AG04450 (cell line): ENCODE measurements around the gene SCARF1. TPM values are rescaled to one million over a fixed set of nuclear protein-coding genes. Genes with fewer than 3 reads are reported as not detected.
A peak's percentile ranks its signal among the peaks of the same experiment; 100 is the strongest.

ENCODE experiments used
- CTCF ChIA-PET: fragments of 300-600, 350-600 bp; formaldehyde crosslinking; extraction: SDS; loops from one replicate; lab custom pipeline; 2022; ENCODE audit warnings: antibody characterized with exemption, inconsistent platforms; lab: Charles Lee
- POLR2A ChIA-PET: fragments of 350-600 bp; formaldehyde crosslinking; extraction: SDS; loops from one replicate; lab custom pipeline; 2021; ENCODE audit warnings: antibody characterized with exemption, inconsistent platforms; lab: Yijun Ruan, JAX
- DNase-seq: peaks from one replicate; pipeline ENCODE4 v3.0.0-alpha.2; 2011; ENCODE audit warnings: low read depth, low spot score
- H3K27ac ChIP-seq: one replicate; pipeline ENCODE4 v1.5.1; 2012; ENCODE audit warnings: low read depth, low read length, control low read depth
- H3K27me3 ChIP-seq: one replicate; pipeline ENCODE4 v1.6.0; 2012; ENCODE audit warnings: low read length; ENCODE audit not compliant: control insufficient read depth, insufficient read depth
- H3K4me3 ChIP-seq: 2 replicates; pipeline ENCODE4 v1.5.1; 2011; ENCODE audit warnings: mild to moderate bottlenecking, low read depth, low read length, control low read depth
- H3K9me3 ChIP-seq: 2 replicates; pipeline ENCODE4 v1.5.1; 2012; ENCODE audit warnings: low read length; ENCODE audit not compliant: control insufficient read depth, insufficient read depth
- CTCF ChIP-seq: IDR thresholded peaks from 2 replicates; pipeline ENCODE4 v1.5.1; 2011; ENCODE audit warnings: low read depth, low read length, control low read depth, inconsistent platforms
- polyA plus RNA-seq: library from polyadenylated mRNA; depleted of rRNA; stranded (reverse); fragments of >200 nt; gene quantifications from 2 replicates; pipeline ENCODE4 v1.2.3, GENCODE V29; 2011

SCARF1 gene
- polyA plus RNA-seq, 1 experiment, result 0.20 TPM

GRCh38 chr17:1686086-1686485 lies 40.6 kb upstream of the SCARF1 start:
- TF ChIP-seq CTCF, result no peak
- no peaks in the 10 kb centered on the region; the same call in 1 of the 2 replicates for H3K9me3 ChIP-seq
- no peak for DNase-seq
- H3K27ac ChIP-seq, result no peak overlapping the region
- no peaks in the 10 kb centered on the region for H3K27me3 ChIP-seq
- H3K4me3 ChIP-seq, result no peak overlapping the region
- CTCF ChIA-PET, result no interaction called here
- POLR2A ChIA-PET, result no interaction called here

- ChIA-PET CTCF (interaction anchor here (0.6 to 0.9 kb wide), 2 partner anchors 16 to 111 kb away, joined by 3 to 5 read pairs; no protein-coding TSS in a partner anchor), POLR2A (interaction anchor here (0.6 to 2.9 kb wide), 4 partner anchors 16 to 36 kb away, joined by 3 to 25 read pairs (median 7); no protein-coding TSS in a partner anchor)
- no peaks in the 10 kb centered on the region; the same call in 1 of the 2 replicates for H3K9me3 ChIP-seq
- no peaks in the 10 kb centered on the region for H3K27me3 ChIP-seq
- peak within 1 kb of the TSS; percentile 83 for H3K4me3 ChIP-seq
- no peak for TF ChIP-seq CTCF
- peak within 1 kb of the TSS; percentile 86 for H3K27ac ChIP-seq
- peak; percentile 91 for DNase-seq
Observed at GRCh38 chr17:1684378-1685189, 39.1 kb upstream of the SCARF1 start, which contains the start of gene PRPF8. Gene PRPF8, minus strand, starts transcription at chr17:1684867. Its CDS starts 296 bp downstream, at chr17:1684571.

GRCh38 chr17:1683459-1683858 lies 37.9 kb upstream of the SCARF1 start:
- no peaks in the 10 kb centered on the region for H3K27me3 ChIP-seq
- DNase-seq, result no peak
- CTCF ChIA-PET, result interaction anchor here (1.0 to 1.4 kb wide), 2 partner anchors 14 to 34 kb away, joined by 3 read pairs; partner anchors contain the start of gene RILP
- no peaks in the 10 kb centered on the region; the same call in 1 of the 2 replicates for H3K9me3 ChIP-seq
- POLR2A ChIA-PET, result interaction anchor here (0.7 to 2.9 kb wide), 2 partner anchors 33 to 755 kb away, joined by 3 to 25 read pairs; no protein-coding TSS in a partner anchor
- H3K27ac ChIP-seq, result peak overlapping the region; percentile 11
- H3K4me3 ChIP-seq, result peak overlapping the region; percentile 83
- TF ChIP-seq CTCF, result no peak

- no peak overlapping the region for H3K27ac ChIP-seq
- H3K27me3 ChIP-seq, result no peaks in the 10 kb centered on the region
- H3K4me3 ChIP-seq, result no peak overlapping the region
- ChIA-PET POLR2A (no interaction called here), CTCF (no interaction called here)
- DNase-seq, result no peak
- no peaks in the 10 kb centered on the region for H3K9me3 ChIP-seq
- TF ChIP-seq CTCF, result no peak
Observed at GRCh38 chr17:1676401-1676800, 30.9 kb upstream of the SCARF1 start.
